Epithelial cell of proximal tubule (primary cell): ENCODE results near the gene VEGFC. TPM values are rescaled to one million over a fixed set of nuclear protein-coding genes. Genes with fewer than 3 reads are reported as not detected.

ENCODE experiments used
- DNase-seq: peaks from one replicate; pipeline ENCODE4 v3.0.0-alpha.2; 2011; ENCODE audit warnings: low read depth
- H3K4me3 ChIP-seq: 2 replicates; pipeline ENCODE4 v1.5.1; 2011; ENCODE audit warnings: low read depth, mild to moderate bottlenecking, low read length
- total RNA-seq: library from RNA; depleted of rRNA; stranded (reverse); fragments of >200 nt; gene quantifications from 2 replicates; pipeline ENCODE4 v1.2.3, GENCODE V29; 2015
- TF ChIP-seq, protein P1 (sequence below): conservative IDR thresholded peaks from 2 replicates; pipeline ENCODE4 v1.5.1; 2012; ENCODE audit warnings: low read depth, mild to moderate bottlenecking, low read length

VEGFC gene
- 3.2 and 11.0 TPM in 2 replicates for total RNA-seq

GRCh38 chr4:176792326-176793059, at the start of gene VEGFC:
TSS of gene VEGFC (minus strand) at chr4:176792922. CDS start at chr4:176792311, 611 bp downstream.
- TF ChIP-seq, protein P1, sequence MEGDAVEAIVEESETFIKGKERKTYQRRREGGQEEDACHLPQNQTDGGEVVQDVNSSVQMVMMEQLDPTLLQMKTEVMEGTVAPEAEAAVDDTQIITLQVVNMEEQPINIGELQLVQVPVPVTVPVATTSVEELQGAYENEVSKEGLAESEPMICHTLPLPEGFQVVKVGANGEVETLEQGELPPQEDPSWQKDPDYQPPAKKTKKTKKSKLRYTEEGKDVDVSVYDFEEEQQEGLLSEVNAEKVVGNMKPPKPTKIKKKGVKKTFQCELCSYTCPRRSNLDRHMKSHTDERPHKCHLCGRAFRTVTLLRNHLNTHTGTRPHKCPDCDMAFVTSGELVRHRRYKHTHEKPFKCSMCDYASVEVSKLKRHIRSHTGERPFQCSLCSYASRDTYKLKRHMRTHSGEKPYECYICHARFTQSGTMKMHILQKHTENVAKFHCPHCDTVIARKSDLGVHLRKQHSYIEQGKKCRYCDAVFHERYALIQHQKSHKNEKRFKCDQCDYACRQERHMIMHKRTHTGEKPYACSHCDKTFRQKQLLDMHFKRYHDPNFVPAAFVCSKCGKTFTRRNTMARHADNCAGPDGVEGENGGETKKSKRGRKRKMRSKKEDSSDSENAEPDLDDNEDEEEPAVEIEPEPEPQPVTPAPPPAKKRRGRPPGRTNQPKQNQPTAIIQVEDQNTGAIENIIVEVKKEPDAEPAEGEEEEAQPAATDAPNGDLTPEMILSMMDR = no peak
- H3K4me3 ChIP-seq = peak within 1 kb of the TSS; percentile 58
- DNase-seq = no peak

DNA sequence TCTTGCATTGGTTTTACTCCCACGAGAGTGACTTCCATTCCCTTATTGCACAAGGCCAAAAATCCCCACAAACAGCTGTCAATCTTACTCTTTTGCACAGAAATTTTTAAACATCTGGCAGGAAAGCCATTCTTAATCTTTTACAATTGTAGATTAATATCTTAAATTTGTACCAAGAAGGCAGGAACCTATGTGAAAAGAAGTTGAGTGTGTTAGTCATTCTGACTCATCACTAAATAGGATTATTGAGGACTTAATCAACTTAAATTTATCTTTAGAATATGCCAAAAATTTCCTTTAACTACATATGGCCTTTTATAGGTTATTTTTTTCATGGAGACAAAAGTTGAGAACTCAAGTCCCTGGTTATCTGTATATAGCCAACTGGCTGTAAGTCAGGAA, 49.0 kb upstream of the VEGFC start:
- no peak overlapping the region for H3K4me3 ChIP-seq
- no peak for DNase-seq
- TF ChIP-seq, protein P1 = no peak

GRCh38 chr4:176840166-176840565, 47.4 kb upstream of the VEGFC start:
- no peak for DNase-seq
- no peak overlapping the region for H3K4me3 ChIP-seq
- TF ChIP-seq, protein P1 = no peak

DNA sequence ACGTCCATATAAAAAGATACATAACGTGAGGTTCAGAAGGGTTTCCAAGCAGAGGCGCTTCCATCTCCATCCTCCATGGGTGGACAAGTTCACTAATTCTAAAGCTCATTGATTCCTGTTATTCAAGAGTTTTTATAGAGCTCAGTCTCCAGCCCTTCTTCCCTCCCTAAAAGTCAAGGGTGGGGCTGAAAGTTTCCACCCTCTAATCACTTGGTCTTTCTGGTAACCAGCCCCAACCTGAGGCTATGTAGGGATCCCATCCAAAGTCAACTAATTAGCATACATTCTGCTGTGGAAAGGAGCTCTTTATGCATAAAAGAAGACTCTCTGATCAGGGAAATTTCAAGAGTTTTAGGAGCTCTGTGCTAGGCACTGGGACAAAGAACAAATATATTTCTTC, 46.9 kb upstream of the VEGFC start:
- no peak overlapping the region for H3K4me3 ChIP-seq
- DNase-seq = no peak

GRCh38 chr4:176838601-176839433, 46.1 kb upstream of the VEGFC start:
- TF ChIP-seq, protein P1 = no peak
- peak; percentile 59 for DNase-seq
- no peak overlapping the region for H3K4me3 ChIP-seq

More for the DNA sequence above, 46.9 kb upstream of the VEGFC start:
- TF ChIP-seq, protein P1 = no peak

DNA sequence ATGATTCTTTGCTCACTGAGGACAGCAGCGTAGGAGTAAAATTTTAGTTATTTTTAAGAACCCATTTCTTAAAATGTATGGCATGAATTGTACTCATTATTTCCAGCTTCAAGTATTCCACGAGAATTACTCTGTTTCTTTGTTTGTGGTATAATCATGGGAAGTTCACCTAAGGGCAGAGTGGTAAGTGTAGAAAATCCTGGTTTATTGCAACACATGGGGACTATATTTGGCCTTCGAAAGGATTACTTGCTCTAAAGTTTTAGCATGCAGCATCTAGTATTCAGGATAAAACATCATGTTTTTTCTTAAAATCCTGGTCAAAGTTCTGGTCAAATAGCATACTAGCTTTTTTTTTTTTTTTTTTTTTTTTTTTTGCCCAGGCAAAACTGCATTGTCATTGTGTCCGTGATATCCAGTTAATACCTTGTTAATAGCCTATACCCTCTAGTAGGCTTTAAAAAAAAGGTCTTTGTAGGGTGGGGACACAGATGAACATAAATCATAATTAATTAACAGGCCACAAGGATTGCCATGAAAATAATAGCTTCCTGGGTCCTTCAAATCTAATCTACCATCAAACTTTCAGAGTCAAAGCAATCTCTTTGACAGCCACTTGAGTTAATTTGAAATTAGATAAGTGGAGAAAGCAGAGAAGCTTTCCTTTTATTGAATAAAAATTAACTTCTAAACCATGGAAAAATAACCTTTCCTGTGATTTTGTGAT, 44.6 kb upstream of the VEGFC start:
- TF ChIP-seq, protein P1 = no peak
- DNase-seq = no peak

More for the DNA sequence above, 44.6 kb upstream of the VEGFC start:
- H3K4me3 ChIP-seq = no peak overlapping the region
